Kidney epithelial cell (primary cell): Measurements from ENCODE around the gene GALNT17. TPM values are rescaled to one million over a fixed set of nuclear protein-coding genes. Genes with fewer than 3 reads are reported as not detected.

Source experiments
- DNase-seq: peaks from one replicate; pipeline ENCODE4 v3.0.0-alpha.2; 2010; ENCODE audit warnings: low read depth
- H3K27me3 ChIP-seq: 2 replicates; pipeline ENCODE4 v1.6.0; 2011; ENCODE audit warnings: low read length; ENCODE audit not compliant: control insufficient read depth, insufficient read depth
- H3K36me3 ChIP-seq: 2 replicates; pipeline ENCODE4 v1.5.1; 2011; ENCODE audit warnings: low read length; ENCODE audit not compliant: control insufficient read depth, insufficient read depth
- H3K4me3 ChIP-seq: 2 replicates; pipeline ENCODE4 v1.5.1; 2011; ENCODE audit warnings: low read depth, mild to moderate bottlenecking, control low read depth, low read length
- CTCF ChIP-seq: IDR thresholded peaks from 2 replicates; pipeline ENCODE4 v1.5.1; 2011; ENCODE audit warnings: mild to moderate bottlenecking, moderate library complexity, low read length, control low read depth, inconsistent platforms; ENCODE audit not compliant: insufficient read depth, poor library complexity, severe bottlenecking
- total RNA-seq: library from RNA; depleted of rRNA; stranded (reverse); fragments of >200 nt; gene quantifications from 2 replicates; pipeline ENCODE4 v1.2.3, GENCODE V29; 2015

Gene GALNT17
- total RNA-seq, 1 donor from 2014 or later = 3.3 TPM

- no peak for DNase-seq
- no peak overlapping the region for H3K4me3 ChIP-seq
- no peaks in the 10 kb centered on the region for H3K27me3 ChIP-seq
- TF ChIP-seq CTCF = no peak
- H3K36me3 ChIP-seq = no peaks in the 10 kb centered on the region
These were observed 95.2 kb downstream of the GALNT17 start for GRCh38 chr7:71227126-71227525.

- no peak for TF ChIP-seq CTCF
- Histone ChIP-seq H3K4me3 (no peak overlapping the region), H3K27me3 (no peaks in the 10 kb centered on the region), H3K36me3 (no peaks in the 10 kb centered on the region)
- no peak for DNase-seq
These were observed 97.2 kb downstream of the GALNT17 start for GRCh38 chr7:71229148-71229547.

- TF ChIP-seq CTCF = no peak
- no peak for DNase-seq
- H3K27me3 ChIP-seq = no peaks in the 10 kb centered on the region
- no peak overlapping the region for H3K4me3 ChIP-seq
- no peaks in the 10 kb centered on the region for H3K36me3 ChIP-seq
These were observed 97.8 kb downstream of the GALNT17 start for GRCh38 chr7:71229699-71230098.

GRCh38 chr7:71235253-71235652, 103.3 kb downstream of the GALNT17 start:
- no peak for DNase-seq
- Histone ChIP-seq H3K4me3 (no peak overlapping the region), H3K36me3 (no peaks in the 10 kb centered on the region), H3K27me3 (no peaks in the 10 kb centered on the region)
- TF ChIP-seq CTCF = no peak

GRCh38 chr7:71236230-71237105, 104.5 kb downstream of the GALNT17 start:
- no peak for DNase-seq
- no peak overlapping the region for H3K4me3 ChIP-seq

More at GRCh38 chr7:71236230-71237105, 104.5 kb downstream of the GALNT17 start:
- Histone ChIP-seq H3K27me3 (no peaks in the 10 kb centered on the region), H3K36me3 (no peaks in the 10 kb centered on the region)
- no peak for TF ChIP-seq CTCF
